Body of pancreas (tissue), 4 donors: ENCODE data around the gene VPS35L. TPM values are rescaled to one million over a fixed set of nuclear protein-coding genes. Genes with fewer than 3 reads are reported as not detected.
"Not testable (repeated sequence)": the region's sequence is repeated elsewhere in the genome, so short reads cannot be mapped to it uniquely, and the experiment has no call there.

Experiments
- ATAC-seq: fragments of 150-250 bp; one replicate; pipeline ENCODE4 v1.9.1; 2016
- DNase-seq, 4 donors: peaks; one replicate each; pipeline ENCODE4 v3.0.0-alpha.2; 2019
- H3K27ac ChIP-seq, 4 donors: fragments of 200-600 bp; sonication (generic); 1 replicate in 3 of 4; 2 replicates in 1 of 4; pipeline versions ENCODE4 v1.5.1 to v1.6.1; 2016 to 2019; ENCODE audit warnings: mild to moderate bottlenecking in 1 of 4, mixed read lengths in 1 of 4, moderate library complexity in 1 of 4
- H3K27me3 ChIP-seq, 2 donors: fragments of 200-600 bp; sonication (generic); one replicate each; pipeline ENCODE4 v1.6.0; 2016; ENCODE audit warnings: mild to moderate bottlenecking in 1 of 2
- H3K36me3 ChIP-seq, 2 donors: fragments of 200-600 bp; sonication (generic); replicated peaks in 1 of 2; 2 replicates each; pipeline ENCODE4 v1.5.1; 2016; ENCODE audit warnings: low read depth in 2 of 2; ENCODE audit not compliant: insufficient read depth in 1 of 2
- H3K4me1 ChIP-seq: fragments of 200-600 bp; sonication (generic); one replicate; pipeline ENCODE4 v1.6.0; 2016
- H3K4me3 ChIP-seq, 2 donors: fragments of 200-600 bp; sonication (generic); 1 replicate in 1 of 2; 2 replicates in 1 of 2; pipeline ENCODE4 v1.5.1; 2016 to 2019
- H3K9me3 ChIP-seq, 3 donors: fragments of 200-600 bp; sonication (generic); 1 replicate in 2 of 3; 2 replicates in 1 of 3; pipeline ENCODE4 v1.5.1; 2016
- POLR2A ChIP-seq, 3 donors: fragments of 450-650 bp; IDR thresholded peaks; one replicate each; pipeline ENCODE4 v1.6.1; 2016; ENCODE audit warnings: antibody characterized with exemption in 3 of 3, mild to moderate bottlenecking in 2 of 3
- WGBS, 2 donors: methylation state at CpG; one replicate each; pipeline ENCODE4 v1.1.5; 2017; 5-methylcytosine and 5-hydroxymethylcytosine counted together
- intact Hi-C: fragments of 100-400 bp; cut with DNase I; formaldehyde crosslinking; loops from one replicate; pipeline ENCODE4 v1.15.1; 2023
- total RNA-seq, 2 donors: library from RNA; depleted of rRNA; stranded (reverse); fragments of >200 nt; gene quantifications; one replicate each; pipeline ENCODE4 v1.1.0, GENCODE V29; 2016
- TF ChIP-seq, protein P1 (sequence below), 7 experiments: fragments of 450-650 bp in 4 of 7; fragments of 200-600 bp in 3 of 7; sonication (generic) in 3 of 7; IDR thresholded peaks; one replicate each; pipeline ENCODE4 v1.5.1; 2016 to 2019; ENCODE audit warnings: antibody characterized with exemption in 7 of 7

Gene VPS35L
- total RNA-seq, 2 donors from 2014 or later = 25.4 to 31.6 TPM

DNA sequence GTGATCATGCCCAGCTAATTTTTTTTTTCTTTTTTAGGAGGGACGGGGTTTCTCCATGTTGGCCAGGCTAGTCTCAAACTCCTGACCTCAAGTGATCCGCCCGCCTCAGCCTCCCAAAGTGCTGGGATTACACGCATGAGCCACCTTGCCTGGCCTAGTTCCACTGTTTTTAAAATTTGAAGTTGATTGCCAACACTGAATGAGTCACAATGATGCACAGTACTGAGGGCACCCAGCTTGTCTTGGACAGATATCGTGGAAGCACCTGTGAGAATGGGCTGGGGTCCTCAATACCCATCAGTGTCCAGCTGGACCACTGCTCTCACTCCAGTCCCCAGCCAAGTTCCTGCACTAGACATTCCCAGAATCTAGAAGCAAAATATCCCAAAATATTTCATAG, 160.1 kb downstream of the VPS35L start:
- peak overlapping the region in 1 of 4 donors; percentile 29 for H3K27ac ChIP-seq
- H3K4me3 ChIP-seq = no peak overlapping the region
- WGBS, 2 donors = 86 to 91% methylated on average over 5 of the region's 5 CpGs
- H3K36me3 ChIP-seq = no peaks in the 10 kb centered on the region
- intact Hi-C loops = no loop called here
- ATAC-seq = no peak
- DNase-seq = no peak
- TF ChIP-seq, protein P1, sequence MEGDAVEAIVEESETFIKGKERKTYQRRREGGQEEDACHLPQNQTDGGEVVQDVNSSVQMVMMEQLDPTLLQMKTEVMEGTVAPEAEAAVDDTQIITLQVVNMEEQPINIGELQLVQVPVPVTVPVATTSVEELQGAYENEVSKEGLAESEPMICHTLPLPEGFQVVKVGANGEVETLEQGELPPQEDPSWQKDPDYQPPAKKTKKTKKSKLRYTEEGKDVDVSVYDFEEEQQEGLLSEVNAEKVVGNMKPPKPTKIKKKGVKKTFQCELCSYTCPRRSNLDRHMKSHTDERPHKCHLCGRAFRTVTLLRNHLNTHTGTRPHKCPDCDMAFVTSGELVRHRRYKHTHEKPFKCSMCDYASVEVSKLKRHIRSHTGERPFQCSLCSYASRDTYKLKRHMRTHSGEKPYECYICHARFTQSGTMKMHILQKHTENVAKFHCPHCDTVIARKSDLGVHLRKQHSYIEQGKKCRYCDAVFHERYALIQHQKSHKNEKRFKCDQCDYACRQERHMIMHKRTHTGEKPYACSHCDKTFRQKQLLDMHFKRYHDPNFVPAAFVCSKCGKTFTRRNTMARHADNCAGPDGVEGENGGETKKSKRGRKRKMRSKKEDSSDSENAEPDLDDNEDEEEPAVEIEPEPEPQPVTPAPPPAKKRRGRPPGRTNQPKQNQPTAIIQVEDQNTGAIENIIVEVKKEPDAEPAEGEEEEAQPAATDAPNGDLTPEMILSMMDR (IDR thresholded peaks at IDR 0.05) = no peak
- TF ChIP-seq POLR2A (IDR thresholded peaks at IDR 0.05) = no peak
- no peaks in the 10 kb centered on the region for H3K9me3 ChIP-seq
- H3K4me1 ChIP-seq = peaks cover 46% of the 10 kb centered on the region
- no peaks in the 10 kb centered on the region for H3K27me3 ChIP-seq

DNA sequence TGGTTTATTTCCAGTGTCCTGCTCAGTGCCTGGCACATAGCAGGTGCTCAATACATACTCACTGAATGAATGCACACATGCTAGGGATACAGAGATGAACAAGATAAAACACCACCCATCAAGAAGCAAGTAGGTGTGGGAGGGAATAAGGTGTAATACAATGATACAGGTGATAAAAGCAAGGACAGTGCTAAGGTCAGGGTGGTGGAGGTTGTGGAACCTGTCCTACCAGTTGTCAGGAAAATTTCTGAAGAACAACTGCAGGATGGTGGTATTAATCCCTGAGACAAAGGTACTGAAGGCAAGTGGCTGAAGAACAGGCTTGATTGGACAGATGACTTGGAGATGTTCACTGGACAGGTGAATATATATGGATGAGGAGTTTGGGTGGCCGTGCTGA, 160.7 kb downstream of the VPS35L start:
- Histone ChIP-seq H3K27me3 (no peaks in the 10 kb centered on the region), H3K4me3 (no peak overlapping the region), H3K36me3 (no peaks in the 10 kb centered on the region), H3K9me3 (no peaks in the 10 kb centered on the region), H3K4me1 (peaks cover 41% of the 10 kb centered on the region), H3K27ac (peak overlapping the region in 1 of 4 donors; percentile 29)
- 45 to 59% methylated on average over 1 of the region's 1 CpG for WGBS, 2 donors
- intact Hi-C loops = no loop called here
- TF ChIP-seq, protein P1 (IDR thresholded peaks at IDR 0.05) = no peak
- TF ChIP-seq POLR2A (IDR thresholded peaks at IDR 0.05) = no peak
- DNase-seq (no peak), ATAC-seq (no peak)

DNA sequence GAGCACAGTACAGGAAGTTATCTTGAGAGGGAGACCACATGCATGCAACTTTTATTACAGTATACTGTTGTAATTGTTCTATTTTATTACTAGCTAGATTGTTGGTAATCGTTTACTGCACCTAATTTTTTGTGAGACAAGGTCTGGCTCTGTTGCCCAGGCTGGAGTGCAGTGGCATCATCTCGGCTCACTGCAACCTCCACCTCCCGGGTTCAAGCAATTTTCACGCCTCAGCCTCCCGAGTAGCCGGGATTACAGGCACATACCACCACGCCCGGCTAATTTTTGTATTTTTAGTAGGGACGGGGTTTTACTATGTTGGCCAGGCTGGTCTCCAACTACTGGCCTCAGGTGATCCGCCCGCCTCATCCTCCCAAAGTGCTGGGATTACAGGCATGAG, 161.2 kb downstream of the VPS35L start:
- H3K9me3 ChIP-seq, ATAC-seq, H3K36me3 ChIP-seq, H3K27me3 ChIP-seq, intact Hi-C loops, H3K4me3 ChIP-seq, DNase-seq: not testable (repeated sequence)
- Histone ChIP-seq H3K27ac (peak overlapping the region in 1 of 4 donors; percentile 81), H3K4me1 (peaks cover 38% of the 10 kb centered on the region)
- 45 to 49% methylated on average over 11 of the region's 11 CpGs for WGBS, 2 donors

DNA sequence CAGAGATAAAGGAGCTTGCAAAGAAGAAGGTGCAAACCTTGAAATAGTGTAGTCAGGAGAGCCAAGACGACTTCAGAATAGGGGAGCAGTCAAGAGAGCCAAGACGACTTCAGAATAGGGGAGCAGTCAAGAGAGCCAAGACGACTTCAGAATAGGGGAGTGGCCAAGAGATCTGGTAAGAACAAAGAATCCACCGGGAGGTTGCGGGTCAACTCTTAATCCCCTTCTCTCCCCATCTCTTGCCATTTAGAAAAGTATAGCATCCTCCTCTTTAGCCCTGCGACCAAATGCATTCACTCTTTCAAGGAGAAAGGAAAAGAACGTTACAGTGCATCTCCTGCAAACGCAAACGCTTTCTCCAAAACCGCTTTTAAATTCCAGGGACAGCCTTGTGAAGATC, 161.8 kb downstream of the VPS35L start:
- Histone ChIP-seq H3K36me3 (no peaks in the 10 kb centered on the region), H3K27ac (peak overlapping the region in 3 of 4 donors; percentile 47 to 82 (median 81)), H3K4me3 (peak overlapping the region; percentile 46 to 85), H3K9me3 (no peaks in the 10 kb centered on the region), H3K27me3 (no peaks in the 10 kb centered on the region), H3K4me1 (peaks cover 38% of the 10 kb centered on the region)
- ATAC-seq (no peak), DNase-seq (no peak)
- 0% methylated on average over 10 of the region's 10 CpGs for WGBS, 2 donors
- intact Hi-C loops = no loop called here
- TF ChIP-seq, protein P1 (IDR thresholded peaks at IDR 0.05) = no peak
- no peak for TF ChIP-seq POLR2A (IDR thresholded peaks at IDR 0.05)

DNA sequence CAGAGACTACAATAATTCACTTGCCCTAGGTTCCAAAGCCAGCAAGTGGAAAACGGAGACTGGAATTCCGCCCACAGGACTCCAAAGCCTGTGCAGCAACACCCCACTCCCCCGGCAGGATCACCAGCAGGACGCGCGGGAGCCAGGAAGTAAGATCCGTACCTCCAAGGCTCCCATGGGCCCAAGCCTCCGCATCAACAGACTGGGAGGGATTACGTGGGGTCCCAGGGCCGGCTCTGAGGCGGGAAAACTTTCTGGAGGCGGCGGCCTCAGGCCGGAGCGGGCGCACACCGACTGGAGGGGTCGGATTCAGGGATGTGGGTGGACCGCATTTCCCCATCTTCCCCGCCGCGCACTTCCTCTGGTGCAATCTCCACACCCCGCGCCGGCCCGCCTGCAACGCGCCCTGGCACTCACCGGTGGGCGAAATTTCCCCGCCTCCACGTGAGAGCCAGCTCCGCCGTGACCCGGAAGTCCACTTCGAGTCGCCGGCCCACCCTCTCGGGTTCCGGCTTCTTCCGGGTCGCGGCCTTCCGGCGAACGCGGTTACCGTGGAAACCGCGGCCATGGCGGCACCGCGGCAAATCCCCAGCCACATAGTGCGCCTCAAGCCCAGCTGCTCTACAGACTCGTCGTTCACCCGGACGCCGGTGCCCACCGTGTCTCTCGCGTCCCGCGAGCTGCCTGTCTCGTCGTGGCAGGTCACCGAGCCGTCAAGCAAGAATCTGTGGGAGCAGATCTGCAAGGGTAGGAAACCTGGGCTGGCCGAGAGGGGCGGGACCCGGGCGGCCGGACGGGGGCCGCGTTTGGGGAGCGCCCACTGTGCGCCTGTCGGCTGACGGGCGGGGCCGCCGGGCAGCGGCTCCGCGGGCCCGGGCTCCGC, 162.5 kb downstream of the VPS35L start, which contains the start of the genes IQCK and KNOP1:
Gene IQCK (plus strand): TSS at position 531 of the 883 bp plus-strand sequence. CDS start 36 bp downstream, at position 567.
Gene KNOP1 (minus strand): TSS at position 487 of the 883 bp plus-strand sequence. CDS start 3,192 bp downstream, outside the sequence.
- peak; percentile 95 for ATAC-seq
- Histone ChIP-seq H3K4me1 (peaks cover 38% of the 10 kb centered on the region), H3K9me3 (no peaks in the 10 kb centered on the region), H3K36me3 (no peaks in the 10 kb centered on the region), H3K27me3 (no peaks in the 10 kb centered on the region), H3K27ac (peak within 1 kb of the TSS; percentile 47 to 82 (median 76)), H3K4me3 (peak within 1 kb of the TSS; percentile 46 to 85)
- 0% methylated on average over 3 to 88 of the region's 88 CpGs for WGBS, 2 donors
- intact Hi-C loops = no loop called here
- peak; percentile 88 to 91 (median 89) for DNase-seq
- TF ChIP-seq POLR2A (IDR thresholded peaks at IDR 0.05) = peak; percentile 13 to 70 (median 69)
- TF ChIP-seq, protein P1 (IDR thresholded peaks at IDR 0.05) = peak in 2 of 7 experiments; percentile 10 to 18
